Measurements from ENCODE around the gene C22orf15. TPM values are rescaled to one million over a fixed set of nuclear protein-coding genes. Genes with fewer than 3 reads are reported as not detected.

The C22orf15 gene
- total RNA-seq, 1 experiment from 2014 or later = not detected

DNA sequence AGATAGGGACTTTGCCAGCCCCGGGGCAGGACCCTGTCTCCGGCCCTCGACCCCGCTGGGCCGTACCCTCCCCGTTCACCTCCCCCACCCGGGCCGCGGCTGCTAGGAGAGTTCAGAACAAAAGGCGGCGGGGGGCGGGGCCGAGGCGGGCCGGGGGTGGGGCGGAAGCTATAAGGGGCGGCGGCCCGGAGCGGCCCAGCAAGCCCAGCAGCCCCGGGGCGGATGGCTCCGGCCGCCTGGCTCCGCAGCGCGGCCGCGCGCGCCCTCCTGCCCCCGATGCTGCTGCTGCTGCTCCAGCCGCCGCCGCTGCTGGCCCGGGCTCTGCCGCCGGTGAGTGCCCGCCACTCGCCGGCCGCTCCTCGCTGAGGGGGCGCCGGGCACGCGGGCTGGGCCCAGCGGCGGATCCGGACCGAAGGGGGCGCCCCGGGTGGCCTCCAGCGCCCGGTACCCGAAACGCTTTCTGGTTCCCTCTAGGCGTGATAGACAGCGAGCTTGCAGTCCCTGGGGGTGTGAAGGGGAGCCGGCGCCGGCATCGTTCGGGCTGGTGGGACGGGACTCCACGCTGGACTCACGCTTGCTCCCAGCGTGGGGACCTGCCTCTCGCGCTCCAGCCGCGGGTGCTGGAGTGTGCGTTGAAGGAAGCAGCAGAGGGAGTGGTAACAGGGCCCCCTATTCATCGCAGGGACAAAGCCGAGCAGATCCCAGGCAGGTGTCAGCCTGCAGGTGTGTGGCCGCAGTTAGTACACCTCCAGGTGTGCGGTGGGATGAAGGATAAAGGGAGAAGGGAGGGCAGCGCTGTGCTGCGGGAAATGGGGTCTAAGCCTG, 10.1 kb downstream of the C22orf15 start, which contains the start of gene MMP11:
Gene MMP11, plus strand, starts transcription at position 201 of the 825 bp plus-strand sequence. Its CDS starts 22 bp downstream, at position 223.
- peak; percentile 61 for DNase-seq (ENCODE audit: low read depth)

DNA sequence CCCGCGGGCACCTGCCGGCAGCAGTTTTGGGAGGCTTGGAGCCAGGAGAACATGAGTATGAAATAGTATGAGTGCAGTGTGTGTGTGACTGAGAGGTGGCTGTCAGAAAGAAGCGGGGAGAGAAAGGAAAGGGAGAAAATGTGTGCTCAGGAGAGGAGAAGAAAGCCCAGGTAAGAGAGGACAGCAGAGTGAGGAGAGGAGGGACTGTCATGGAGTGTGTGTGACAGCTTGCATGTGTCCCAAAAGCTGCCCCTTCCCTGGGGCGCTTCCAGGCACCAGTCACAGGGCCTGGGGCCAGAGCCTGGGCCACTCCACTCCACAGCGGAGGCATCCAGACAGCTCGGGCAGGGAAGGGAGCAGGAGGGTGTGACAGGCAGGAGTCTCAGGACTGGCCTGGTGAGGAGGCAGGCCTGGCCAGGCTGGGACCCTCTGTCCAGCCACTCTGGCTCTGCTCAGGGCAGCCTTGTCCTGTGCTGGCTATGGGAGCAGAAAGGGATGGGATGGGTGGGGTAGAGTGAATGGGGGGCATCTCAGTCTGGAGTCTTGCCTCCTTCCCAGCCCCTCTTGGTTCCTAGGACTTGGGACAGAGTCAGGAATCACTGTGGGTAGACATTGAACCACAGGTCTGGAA, 10.8 kb downstream of the C22orf15 start:
- DNase-seq (ENCODE audit: low read depth) = no peak

DNA sequence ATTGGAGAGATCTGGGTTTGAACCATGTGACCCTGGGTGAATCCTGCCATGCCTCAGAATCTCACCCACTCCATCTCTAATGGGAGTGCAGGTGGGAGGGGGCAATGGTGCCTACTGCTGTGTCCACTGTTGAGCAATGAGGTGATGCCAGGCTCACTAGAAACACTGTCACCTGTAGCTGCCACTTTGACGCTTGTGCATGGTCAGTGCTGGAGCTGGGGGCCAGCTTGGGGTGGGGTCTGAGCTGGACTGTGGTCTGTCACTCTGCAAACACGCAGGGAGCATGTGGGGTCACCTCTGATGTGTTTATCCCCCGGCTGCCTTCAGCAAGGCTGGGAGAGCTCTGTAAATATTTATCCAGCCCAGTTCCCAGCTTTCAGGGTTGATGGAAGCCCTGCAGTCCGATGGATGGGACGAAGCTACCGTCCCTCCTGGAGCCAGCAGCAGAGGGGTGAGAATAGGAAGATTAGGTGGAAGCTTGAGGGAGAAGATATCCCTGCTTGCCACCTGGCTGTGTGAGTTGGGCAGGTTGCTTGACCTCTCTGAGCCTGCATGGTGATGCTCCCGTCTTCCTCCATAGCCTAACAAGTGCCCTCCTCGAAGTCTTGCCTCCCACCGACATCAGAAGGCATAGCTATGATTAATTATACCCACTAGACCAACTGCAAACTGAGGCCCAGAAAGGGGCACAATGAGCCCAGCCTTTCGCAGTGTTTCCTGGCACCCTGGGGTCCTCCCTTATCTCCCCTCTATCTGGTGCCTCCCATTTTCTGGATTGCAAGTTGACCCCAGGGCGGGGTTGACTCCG, 11.5 kb downstream of the C22orf15 start:
- no peak for DNase-seq (ENCODE audit: low read depth)

DNA sequence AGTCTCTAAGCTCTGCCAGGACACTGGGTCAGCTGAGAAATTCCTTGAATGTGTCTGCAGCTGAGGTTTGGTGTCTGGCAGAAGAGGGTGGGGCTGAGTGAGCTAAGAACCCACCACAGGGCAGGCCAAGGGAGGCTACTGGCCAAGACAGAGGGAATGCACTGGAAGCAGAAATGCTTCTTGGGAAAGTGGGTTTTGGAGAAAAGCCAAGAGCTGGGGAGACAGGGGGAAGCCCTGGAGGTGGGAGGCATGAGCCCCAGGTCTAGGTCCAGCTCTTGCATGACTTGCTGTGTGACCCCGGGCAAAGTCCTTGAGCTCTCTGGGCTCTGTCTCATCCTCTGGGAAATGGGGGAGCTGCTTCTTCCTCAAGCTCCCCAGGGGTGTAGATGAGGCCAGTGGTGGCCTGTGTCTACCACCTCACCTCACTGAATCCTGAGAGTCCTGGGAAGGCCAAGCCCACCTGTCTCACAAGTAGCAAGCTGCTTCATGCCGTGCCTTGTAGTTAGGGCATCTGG, 12.2 kb downstream of the C22orf15 start:
- DNase-seq (ENCODE audit: low read depth) = peak; percentile 75

DNA sequence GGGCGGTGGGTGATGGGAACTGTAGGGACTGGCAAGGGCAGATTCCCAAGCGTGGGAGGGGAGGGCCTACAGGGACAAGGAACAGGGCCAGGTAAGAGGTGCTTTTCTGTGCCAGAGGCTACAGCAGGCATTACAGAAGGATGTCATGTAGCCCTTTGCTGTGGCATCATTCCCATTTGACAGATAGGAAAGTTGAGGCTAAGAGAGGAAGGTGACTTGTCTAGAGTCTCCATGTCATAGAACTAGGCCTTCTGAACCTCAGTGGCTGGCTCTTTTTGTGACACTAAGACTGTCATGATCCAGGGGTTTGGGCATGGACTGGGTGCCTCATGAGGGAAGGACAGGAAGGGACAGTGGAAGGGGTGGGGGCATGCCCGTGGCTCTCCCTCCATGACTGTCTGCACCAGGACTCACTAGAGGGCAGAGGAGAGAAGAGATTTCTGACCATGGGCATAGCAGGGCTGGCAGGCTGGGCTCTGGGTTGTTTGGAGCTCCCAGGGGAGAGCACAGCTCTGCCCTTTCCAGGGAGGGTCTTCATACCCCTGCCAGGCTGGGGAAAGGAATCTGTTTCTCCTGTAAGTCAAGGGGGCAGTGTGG, 13.1 kb downstream of the C22orf15 start:
- DNase-seq (ENCODE audit: low read depth) = no peak

DNA sequence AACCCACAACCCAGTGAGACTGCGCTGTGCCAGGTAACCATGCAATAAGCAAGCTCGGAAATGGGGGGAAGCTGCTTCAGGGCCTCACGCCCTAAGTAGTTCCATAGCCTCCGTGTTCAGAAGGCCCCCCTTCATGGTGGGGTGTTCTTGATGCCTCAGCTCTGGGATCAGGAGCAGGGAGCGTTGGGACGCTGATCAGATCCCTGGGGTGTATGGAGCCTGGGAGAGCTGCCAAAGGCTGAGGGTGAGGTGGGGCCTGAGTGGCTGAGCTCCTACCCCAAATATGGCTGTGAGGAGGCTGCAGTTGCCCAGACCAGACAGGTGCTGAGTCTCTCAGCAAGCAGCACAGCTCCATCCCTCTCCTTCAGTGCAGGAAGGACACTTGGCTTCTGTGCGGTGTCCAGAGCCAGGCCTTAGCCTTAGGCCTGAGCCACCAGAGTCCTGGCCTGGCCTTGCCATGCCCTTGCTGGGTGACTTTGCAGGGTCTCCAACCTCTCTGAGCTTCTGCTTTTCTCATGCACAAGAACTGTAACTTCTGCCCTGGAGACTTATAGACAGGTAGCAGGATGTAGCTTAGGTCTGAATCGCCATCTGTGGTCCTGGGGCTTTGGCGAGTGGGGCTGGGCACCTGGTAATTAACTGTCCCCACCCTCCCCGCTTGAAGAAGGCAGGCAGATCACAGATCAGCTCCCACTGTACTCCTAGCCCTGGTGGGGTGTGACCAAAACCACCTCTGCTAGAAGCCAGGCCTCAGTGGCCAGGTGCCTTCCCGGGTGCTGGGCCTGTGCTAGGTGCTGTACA, 15.2 kb downstream of the C22orf15 start:
- no peak for DNase-seq (ENCODE audit: low read depth)

DNA sequence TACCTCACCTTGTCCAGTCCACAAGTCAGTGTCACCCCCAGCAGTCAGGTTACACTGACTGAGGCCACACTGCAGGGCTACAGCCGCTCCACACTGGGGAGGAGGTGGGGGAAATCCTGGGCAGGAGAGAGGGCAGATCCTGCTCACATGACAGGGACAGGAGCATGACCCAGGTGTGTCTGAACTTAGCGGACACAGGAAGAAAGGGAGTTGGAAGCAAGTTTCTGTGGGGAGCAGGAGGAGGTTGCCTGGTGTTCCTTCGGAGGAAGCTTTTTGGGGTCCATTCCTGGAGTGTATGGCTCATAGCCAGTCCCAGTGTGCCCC, 15.7 kb downstream of the C22orf15 start:
- no peak for DNase-seq (ENCODE audit: low read depth)

DNA sequence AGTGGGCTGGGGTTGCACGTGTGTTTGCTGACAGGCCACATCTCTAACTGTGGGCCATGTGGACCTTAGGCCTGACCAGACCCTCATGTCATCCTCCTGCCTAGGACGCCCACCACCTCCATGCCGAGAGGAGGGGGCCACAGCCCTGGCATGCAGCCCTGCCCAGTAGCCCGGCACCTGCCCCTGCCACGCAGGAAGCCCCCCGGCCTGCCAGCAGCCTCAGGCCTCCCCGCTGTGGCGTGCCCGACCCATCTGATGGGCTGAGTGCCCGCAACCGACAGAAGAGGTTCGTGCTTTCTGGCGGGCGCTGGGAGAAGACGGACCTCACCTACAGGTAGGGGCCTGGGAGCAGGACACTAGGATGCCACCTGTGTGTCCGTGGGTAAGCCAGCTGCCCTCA, 16.3 kb downstream of the C22orf15 start:
- no peak for DNase-seq (ENCODE audit: low read depth)

DNA sequence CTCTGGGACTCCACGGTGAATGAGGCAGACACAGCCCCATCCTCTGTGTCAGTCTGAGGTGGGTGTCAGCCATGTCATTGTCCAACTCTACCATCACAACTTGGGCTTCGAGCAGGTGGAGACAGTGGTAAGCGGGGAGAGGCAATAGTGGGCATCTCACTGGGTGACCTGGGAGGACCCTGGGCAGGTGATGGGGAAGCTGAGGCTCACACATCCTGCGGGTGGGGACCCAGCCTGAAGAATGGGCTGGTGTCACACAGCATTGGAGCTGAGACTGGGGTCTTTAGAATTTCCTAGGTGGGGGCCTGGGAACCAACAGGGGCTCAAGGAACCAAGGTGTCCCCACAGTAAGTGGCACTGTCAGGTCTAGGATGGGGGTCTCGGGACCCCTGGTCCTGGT, 16.9 kb downstream of the C22orf15 start:
- DNase-seq (ENCODE audit: low read depth) = no peak

DNA sequence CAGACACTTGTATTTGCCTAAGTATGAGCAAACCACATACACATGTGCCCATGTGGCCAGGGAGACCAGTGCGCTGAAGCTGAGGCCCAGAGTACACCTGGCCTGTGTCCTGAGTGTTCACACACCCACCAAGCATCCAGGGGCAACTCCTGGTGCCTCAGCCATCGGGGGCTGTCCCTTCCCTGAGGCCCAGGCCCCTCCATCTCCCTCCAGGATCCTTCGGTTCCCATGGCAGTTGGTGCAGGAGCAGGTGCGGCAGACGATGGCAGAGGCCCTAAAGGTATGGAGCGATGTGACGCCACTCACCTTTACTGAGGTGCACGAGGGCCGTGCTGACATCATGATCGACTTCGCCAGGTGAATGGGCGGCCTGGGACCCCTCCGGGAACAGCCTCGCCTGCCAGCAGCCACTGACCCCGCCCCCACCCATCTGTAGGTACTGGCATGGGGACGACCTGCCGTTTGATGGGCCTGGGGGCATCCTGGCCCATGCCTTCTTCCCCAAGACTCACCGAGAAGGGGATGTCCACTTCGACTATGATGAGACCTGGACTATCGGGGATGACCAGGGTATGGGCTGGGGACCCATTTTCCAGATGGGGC, 17.5 kb downstream of the C22orf15 start:
- no peak for DNase-seq (ENCODE audit: low read depth)

DNA sequence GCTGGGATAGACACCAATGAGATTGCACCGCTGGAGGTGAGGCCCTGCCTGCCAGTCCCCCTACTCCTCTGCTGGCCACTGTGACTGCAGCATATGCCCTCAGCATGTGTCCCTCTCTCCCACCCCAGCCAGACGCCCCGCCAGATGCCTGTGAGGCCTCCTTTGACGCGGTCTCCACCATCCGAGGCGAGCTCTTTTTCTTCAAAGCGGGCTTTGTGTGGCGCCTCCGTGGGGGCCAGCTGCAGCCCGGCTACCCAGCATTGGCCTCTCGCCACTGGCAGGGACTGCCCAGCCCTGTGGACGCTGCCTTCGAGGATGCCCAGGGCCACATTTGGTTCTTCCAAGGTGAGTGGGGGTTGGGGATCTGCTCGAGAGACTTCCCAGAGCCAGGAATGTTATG, 18.3 kb downstream of the C22orf15 start:
- peak; percentile 83 for DNase-seq (ENCODE audit: low read depth)

DNA sequence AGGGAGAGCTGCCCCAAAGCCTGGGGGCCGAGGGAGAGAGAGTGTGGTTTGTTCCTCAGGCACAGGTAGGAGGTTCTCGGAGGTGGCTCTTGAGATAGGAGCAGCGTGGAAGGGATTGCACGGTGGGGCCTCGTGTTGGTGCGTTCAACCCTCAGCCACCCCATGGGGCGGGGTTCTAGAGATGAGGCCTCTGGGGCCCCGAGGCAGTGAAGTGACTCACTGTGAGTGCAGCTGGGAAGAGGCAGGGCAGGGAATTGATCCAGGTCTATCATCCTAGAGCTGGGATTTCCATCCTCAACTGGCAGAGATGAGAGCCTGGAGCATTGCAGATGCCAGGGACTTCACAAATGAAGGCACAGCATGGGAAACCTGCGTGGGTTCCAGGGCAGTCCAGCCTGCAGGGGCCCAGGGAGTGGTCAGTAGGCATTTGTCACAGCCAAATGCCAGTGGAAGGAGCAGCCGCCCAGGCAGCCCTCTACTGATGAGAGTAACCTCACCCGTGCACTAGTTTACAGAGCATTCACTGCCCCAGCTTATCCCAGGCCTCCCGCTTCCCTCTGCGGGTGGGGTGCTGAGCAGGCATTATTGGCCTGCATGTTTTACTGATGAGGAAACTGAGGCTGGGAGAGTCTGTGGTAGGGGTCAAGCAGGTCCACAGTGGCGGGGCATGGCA, 18.9 kb downstream of the C22orf15 start:
- DNase-seq (ENCODE audit: low read depth) = peak; percentile 98

DNA sequence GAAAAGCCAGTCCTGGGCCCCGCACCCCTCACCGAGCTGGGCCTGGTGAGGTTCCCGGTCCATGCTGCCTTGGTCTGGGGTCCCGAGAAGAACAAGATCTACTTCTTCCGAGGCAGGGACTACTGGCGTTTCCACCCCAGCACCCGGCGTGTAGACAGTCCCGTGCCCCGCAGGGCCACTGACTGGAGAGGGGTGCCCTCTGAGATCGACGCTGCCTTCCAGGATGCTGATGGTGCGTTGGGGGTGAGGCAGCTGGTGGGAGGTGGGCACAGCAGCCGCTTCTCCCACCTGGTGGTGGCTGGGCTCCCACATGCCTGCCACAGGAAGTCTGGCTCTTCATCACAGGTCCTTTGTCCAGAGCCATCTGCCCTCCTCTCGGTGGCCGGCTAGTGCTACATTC, 19.5 kb downstream of the C22orf15 start:
- DNase-seq (ENCODE audit: low read depth) = no peak

DNA sequence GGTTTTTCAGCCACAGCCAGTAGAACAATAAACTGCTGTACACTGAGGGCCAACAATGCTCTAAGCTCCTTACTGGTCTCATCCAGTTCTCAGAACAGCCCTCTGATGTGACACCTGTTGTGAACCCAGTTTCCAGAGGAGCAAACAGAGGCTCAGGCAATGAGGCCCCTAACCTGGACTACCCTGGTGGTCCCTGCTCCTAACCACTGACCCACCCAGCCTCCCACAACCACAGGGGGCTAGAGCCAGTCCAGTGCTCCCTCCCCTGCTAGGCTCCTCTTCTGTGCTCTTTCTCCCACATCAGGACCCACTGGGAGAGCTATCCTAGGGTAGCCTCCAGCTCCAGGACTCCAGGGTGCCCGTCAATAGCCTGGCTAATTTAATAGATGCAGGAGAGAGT, 19.9 kb downstream of the C22orf15 start:
- no peak for DNase-seq (ENCODE audit: low read depth)

DNA sequence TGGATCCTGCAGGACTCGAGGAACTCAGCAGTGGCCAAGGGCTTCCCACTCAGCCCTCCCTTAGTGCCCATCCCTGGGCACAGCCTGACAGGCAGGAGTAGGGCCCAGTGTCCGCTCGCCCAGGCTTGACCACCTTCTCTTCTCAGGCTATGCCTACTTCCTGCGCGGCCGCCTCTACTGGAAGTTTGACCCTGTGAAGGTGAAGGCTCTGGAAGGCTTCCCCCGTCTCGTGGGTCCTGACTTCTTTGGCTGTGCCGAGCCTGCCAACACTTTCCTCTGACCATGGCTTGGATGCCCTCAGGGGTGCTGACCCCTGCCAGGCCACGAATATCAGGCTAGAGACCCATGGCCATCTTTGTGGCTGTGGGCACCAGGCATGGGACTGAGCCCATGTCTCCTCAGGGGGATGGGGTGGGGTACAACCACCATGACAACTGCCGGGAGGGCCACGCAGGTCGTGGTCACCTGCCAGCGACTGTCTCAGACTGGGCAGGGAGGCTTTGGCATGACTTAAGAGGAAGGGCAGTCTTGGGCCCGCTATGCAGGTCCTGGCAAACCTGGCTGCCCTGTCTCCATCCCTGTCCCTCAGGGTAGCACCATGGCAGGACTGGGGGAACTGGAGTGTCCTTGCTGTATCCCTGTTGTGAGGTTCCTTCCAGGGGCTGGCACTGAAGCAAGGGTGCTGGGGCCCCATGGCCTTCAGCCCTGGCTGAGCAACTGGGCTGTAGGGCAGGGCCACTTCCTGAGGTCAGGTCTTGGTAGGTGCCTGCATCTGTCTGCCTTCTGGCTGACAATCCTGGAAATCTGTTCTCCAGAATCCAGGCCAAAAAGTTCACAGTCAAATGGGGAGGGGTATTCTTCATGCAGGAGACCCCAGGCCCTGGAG, 20.7 kb downstream of the C22orf15 start:
- no peak for DNase-seq (ENCODE audit: low read depth)

DNA sequence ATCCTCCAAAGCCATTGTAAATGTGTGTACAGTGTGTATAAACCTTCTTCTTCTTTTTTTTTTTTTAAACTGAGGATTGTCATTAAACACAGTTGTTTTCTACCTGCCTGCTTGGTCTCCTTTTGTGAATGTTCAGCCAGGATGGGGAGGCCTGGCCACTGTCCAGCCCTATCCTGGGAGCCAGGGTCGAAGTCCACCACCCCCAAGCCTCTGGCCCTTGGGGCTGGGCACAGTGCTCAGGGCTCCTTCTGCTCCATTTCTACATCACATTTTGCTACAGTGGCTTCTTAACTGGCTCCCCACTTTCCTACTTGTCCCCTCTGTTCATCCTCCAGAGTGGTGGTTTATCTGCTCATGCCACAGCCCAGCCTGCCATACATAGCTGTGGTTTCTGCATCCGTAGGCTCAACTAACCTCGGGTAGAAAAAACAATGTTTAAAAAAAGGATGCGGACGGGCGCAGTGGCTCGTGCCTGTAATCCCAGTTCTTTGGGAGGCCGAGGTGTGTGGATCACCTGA, 21.5 kb downstream of the C22orf15 start:
- peak; percentile 88 for DNase-seq (ENCODE audit: low read depth)

DNA sequence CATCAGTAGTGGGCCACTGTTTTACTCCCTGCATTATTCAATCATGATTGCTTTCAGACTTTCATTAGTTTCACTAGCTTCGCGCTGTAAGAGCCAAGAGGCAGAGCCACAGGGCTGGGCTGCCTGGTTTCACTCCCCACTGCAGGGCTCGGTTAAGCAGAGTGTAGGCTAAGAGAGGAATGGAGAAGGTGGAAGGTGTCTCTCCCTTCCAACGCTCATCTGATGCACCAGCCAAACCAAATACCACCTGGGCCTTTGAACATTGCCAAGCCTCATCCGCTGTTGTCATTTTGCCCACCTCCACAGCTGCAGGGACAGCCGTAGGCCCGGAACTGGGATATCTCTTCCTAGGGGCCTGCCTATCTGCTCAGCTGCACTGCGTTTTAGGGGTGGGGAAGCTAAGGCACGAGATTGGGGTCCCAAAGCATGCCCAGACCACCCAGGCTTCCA, 23.5 kb downstream of the C22orf15 start:
- DNase-seq (ENCODE audit: low read depth) = no peak

DNA sequence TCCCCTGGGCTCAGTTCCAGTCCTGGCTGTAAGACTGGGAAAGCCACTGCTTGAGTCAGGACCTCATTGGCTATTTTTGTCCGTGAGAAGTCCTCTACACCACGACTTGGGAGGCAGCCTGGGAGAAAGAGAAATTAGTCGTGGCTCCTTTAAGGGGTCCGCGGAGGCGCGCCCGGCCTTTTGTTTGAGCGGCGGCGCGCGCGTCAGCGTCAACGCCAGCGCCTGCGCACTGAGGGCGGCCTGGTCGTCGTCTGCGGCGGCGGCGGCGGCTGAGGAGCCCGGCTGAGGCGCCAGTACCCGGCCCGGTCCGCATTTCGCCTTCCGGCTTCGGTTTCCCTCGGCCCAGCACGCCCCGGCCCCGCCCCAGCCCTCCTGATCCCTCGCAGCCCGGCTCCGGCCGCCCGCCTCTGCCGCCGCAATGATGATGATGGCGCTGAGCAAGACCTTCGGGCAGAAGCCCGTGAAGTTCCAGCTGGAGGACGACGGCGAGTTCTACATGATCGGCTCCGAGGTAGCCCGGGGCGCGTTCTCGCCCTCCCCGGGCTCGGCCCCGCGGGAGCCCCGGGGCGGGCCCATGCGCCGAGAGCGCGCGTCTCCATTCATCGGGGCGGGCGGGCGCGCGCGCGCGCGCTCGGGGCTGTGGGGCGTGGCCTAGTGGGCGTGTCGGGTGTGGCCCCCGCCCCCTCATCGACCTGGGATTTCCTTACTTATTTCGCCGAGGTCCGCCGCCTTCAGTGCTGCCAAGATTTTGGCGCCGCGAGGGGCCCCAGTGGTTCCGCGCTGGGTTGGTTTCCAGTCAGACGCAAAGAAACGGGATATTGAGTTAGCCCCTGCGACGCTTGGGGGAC, 24.2 kb downstream of the C22orf15 start, which contains the start of gene SMARCB1:
Gene SMARCB1, plus strand, starts transcription at position 215 of the 848 bp plus-strand sequence. Its CDS starts 204 bp downstream, at position 419.
- peak; percentile 95 for DNase-seq (ENCODE audit: low read depth)

Measured in RPMI7951 (cell line).